Stomach (tissue), 4 donors: ENCODE measurements around the gene PLCH2.

Experiments used
- EP300 ChIP-seq: sonication (generic); formaldehyde crosslinking; IDR thresholded peaks from one replicate; pipeline ENCODE4 v1.6.1; 2017; ENCODE audit warnings: antibody characterized with exemption
- POLR2A ChIP-seq, 4 donors: fragments of 450-650 bp; IDR thresholded peaks; one replicate each; pipeline ENCODE4 v1.6.1; 2016; ENCODE audit warnings: antibody characterized with exemption in 4 of 4, control low read depth in 2 of 4, mild to moderate bottlenecking in 1 of 4, moderate library complexity in 1 of 4
- POLR2AphosphoS5 ChIP-seq, 3 donors: sonication (generic); formaldehyde crosslinking; IDR thresholded peaks; one replicate each; pipeline ENCODE4 v1.6.1; 2016; ENCODE audit warnings: antibody characterized with exemption in 3 of 3
- TF ChIP-seq, protein P1 (sequence below), 7 experiments: fragments of 450-650 bp in 4 of 7; fragments of 200-600 bp in 3 of 7; sonication (generic) in 3 of 7; IDR thresholded peaks; one replicate each; pipeline ENCODE4 v1.5.1; 2016 to 2019; ENCODE audit warnings: antibody characterized with exemption in 7 of 7, control low read depth in 2 of 7, mild to moderate bottlenecking in 1 of 7

DNA sequence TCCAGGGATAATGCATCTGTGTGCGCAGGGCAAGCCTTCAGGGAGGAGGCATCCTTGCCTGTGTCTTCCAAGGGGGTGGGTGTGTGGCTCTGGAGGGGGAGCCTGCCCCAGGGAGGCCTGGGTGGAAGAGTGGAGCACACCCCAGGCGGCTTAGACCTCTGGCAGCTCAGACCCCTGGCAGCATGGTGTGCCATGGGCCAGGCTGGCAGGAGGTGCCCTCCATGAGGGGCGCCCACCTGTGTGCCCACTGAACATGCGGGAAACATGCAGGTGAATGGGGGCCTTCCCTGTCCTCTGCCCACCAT is 51.4 kb downstream of the PLCH2 start:
- TF ChIP-seq, protein P1, sequence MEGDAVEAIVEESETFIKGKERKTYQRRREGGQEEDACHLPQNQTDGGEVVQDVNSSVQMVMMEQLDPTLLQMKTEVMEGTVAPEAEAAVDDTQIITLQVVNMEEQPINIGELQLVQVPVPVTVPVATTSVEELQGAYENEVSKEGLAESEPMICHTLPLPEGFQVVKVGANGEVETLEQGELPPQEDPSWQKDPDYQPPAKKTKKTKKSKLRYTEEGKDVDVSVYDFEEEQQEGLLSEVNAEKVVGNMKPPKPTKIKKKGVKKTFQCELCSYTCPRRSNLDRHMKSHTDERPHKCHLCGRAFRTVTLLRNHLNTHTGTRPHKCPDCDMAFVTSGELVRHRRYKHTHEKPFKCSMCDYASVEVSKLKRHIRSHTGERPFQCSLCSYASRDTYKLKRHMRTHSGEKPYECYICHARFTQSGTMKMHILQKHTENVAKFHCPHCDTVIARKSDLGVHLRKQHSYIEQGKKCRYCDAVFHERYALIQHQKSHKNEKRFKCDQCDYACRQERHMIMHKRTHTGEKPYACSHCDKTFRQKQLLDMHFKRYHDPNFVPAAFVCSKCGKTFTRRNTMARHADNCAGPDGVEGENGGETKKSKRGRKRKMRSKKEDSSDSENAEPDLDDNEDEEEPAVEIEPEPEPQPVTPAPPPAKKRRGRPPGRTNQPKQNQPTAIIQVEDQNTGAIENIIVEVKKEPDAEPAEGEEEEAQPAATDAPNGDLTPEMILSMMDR (IDR thresholded peaks at IDR 0.05) = no peak
- no peak for TF ChIP-seq EP300
- TF ChIP-seq POLR2AphosphoS5 (IDR thresholded peaks at IDR 0.05) = no peak
- no peak for TF ChIP-seq POLR2A (IDR thresholded peaks at IDR 0.05)
